Adrenal gland (tissue), 5 donors: ENCODE data around the gene SNAPC3.

Source experiments
- POLR2A ChIP-seq, 2 donors: fragments of 450-650 bp; IDR thresholded peaks; one replicate each; pipeline ENCODE4 v1.6.1; 2017; ENCODE audit warnings: antibody characterized with exemption in 2 of 2, mild to moderate bottlenecking in 2 of 2, moderate library complexity in 1 of 2
- TF ChIP-seq, protein P1 (sequence below), 6 experiments: fragments of 450-650 bp in 4 of 6; fragments of 200-600 bp in 2 of 6; sonication (generic) in 1 of 6; IDR thresholded peaks; 1 replicate in 5 of 6; 2 replicates in 1 of 6; pipeline versions ENCODE4 v1.5.1 to v1.8.0; 2016 to 2021; ENCODE audit warnings: antibody characterized with exemption in 6 of 6, mild to moderate bottlenecking in 2 of 6, moderate library complexity in 1 of 6
- donor health status: DM: no; HTN: no; CAD: no.

DNA sequence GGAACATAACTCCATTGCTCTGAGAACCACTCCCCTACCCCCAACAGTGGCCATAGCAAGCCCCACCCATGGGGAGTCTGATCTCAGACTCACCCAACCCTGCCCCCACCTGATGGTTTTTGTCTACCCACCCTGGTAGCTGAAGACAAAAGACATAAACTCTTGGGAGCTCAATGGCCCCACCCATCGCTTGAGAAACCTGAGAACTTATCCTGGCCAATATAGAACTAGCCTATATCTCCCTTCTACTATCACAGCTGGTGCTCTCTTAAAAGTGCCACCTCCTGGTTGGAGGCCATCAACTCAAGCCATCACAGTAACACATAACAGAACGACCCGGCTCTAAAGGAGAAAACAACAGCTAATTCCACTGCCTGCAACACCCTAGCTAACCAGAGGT lies 47.9 kb upstream of the SNAPC3 start:
- TF ChIP-seq POLR2A (IDR thresholded peaks at IDR 0.05), result no peak
- TF ChIP-seq, protein P1, sequence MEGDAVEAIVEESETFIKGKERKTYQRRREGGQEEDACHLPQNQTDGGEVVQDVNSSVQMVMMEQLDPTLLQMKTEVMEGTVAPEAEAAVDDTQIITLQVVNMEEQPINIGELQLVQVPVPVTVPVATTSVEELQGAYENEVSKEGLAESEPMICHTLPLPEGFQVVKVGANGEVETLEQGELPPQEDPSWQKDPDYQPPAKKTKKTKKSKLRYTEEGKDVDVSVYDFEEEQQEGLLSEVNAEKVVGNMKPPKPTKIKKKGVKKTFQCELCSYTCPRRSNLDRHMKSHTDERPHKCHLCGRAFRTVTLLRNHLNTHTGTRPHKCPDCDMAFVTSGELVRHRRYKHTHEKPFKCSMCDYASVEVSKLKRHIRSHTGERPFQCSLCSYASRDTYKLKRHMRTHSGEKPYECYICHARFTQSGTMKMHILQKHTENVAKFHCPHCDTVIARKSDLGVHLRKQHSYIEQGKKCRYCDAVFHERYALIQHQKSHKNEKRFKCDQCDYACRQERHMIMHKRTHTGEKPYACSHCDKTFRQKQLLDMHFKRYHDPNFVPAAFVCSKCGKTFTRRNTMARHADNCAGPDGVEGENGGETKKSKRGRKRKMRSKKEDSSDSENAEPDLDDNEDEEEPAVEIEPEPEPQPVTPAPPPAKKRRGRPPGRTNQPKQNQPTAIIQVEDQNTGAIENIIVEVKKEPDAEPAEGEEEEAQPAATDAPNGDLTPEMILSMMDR (IDR thresholded peaks at IDR 0.05), result no peak
